Skin of body (tissue), 2 donors: ENCODE measurements around the gene KCNIP4. TPM values are rescaled to one million over a fixed set of nuclear protein-coding genes. Genes with fewer than 3 reads are reported as not detected.

Experiments used
- DNase-seq: peaks from one replicate; lab custom pipeline; 2025; lab: John Stamatoyannopoulos, UW
- total RNA-seq: library from RNA; depleted of rRNA; stranded (reverse); fragments of >200 nt; gene quantifications from one replicate; pipeline ENCODE4 v1.2.3, GENCODE V29; 2014

The KCNIP4 gene
- total RNA-seq, 1 donor from 2014 or later: 2.8 TPM

GRCh38 chr4:21469438-21470300, 478.9 kb downstream of the KCNIP4 start:
- DNase-seq: no peak

DNA sequence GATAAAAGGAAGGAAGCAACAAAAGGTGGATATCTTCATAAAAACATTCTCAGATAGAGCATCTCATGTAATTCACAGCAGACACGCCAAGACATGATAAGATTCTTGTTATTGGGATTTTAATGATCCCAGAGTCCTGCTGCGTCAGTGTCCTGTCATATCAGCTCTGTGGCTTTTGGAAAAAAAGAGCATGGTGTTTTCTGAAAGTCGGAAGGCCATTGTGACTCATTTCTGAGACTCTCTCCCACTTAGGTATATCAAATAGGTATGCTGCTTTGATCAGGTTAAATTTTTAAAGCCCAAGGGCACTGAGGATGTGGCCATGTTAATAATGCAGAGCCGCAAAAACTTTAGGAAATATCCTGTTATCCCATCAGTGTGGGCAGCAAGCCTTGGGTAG, 481.0 kb downstream of the KCNIP4 start:
- DNase-seq: no peak

- no peak for DNase-seq
Observed at GRCh38 chr4:21457086-21457840, 491.3 kb downstream of the KCNIP4 start.

DNA sequence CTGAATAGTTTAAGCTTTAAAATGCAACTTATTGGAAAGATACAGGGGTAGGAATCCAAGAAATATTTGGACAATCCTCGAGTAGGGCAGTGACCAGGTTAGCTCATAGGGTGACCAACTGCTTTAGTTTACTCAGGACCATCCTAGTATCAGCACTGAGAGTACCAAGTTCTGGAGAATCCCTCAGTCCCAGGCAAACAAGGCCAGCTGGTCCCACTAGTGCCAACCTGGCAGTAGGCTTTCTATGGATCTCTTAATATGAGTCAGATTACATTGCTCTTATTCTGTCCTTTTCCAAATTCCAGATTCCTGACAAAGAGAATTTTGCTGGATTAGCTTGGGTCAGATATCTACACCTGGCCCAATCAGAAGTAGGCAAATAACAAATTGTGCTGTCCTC, 493.7 kb downstream of the KCNIP4 start:
- DNase-seq: no peak

DNA sequence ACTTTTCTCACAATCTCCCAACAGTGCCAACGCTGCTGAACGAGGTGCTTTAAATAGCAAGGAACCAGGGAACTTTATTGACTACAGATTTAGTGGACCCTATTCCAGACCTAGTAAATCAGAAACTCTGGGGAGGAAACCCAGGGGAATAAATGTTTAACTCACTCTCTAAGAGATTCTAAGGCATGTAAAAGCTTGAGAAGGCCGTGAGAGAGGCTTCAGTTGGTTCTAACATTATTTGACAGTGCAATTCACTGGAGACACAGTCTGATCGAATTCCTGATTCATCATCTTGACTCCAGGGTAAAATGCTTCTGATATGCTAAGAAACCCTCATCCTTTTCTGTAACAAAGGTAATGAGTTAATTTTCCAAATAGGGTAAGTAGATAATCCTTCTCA, 494.4 kb downstream of the KCNIP4 start:
- DNase-seq: no peak

DNA sequence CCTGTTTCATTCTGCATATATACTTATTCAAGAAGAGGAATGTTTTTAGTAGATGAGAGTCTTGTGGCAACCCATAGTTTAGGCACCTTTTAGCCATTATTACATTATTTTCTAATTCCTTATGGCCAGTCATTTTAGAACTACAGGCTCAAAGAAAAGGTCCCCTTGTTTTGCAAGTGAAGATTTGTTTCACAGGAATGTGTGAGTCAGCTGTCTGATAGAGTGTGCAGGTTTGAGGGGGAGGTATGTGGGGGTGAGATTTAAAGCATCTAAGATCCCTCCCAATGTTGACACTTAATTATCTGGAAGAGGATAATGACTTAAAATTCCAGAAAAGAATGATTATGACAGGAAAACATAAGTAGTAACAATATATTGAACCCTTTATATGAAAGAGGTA, 495.6 kb downstream of the KCNIP4 start:
- no peak for DNase-seq

- DNase-seq: no peak
Observed at GRCh38 chr4:21451032-21451431, 497.5 kb downstream of the KCNIP4 start.

GRCh38 chr4:21450331-21450730, 498.2 kb downstream of the KCNIP4 start:
- no peak for DNase-seq

DNA sequence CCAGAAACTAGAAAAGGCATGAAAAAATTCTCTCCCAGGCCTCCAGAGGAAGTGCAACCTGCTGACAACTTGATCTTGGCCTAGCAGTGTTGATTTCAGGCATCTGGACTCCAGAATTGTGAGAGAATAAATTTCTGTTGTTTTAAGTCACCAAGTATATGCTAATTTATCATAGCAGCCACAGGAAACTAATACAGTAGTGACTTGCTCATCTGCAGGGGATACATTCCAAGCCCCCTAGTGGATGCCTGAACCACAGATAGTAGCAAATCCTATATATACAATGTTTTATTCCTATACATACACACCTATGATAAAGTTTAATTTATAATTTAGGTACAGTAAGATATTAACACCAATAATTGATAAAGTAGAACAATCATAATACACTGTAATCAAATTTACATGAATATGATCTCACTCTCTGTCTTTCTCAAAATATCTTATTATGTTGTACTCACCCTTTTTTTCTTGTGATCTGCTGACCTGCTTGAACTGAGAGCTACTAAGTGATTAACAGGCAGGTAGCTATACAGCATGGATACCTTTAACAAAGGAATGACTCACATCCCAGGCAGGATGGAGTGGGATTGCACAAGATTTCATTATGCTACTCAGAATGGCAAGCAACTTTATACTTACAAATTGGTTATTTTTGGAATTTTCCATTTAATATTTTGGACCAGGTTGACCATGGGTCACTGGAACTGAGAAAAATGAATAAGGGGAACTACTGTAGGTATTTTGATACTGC, 501.1 kb downstream of the KCNIP4 start:
- no peak for DNase-seq

DNA sequence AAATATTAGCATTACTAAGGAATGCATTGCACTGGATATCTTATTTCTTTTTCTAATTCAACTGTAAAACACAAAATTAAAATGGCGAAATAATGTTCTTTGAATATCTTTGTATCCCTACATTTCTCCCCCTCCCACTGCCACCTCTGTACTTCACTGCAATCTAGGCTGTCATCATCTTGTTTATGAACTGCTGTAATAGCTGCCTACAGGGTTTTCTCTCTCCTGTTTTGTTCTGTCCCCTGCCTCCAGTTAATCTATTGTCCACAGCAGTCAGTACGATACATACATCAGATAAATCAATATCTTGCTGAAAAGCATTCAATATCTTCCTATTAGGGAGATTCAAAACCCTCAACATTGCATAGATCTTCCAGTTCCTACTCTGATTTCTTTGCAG, 528.4 kb downstream of the KCNIP4 start:
- no peak for DNase-seq

DNA sequence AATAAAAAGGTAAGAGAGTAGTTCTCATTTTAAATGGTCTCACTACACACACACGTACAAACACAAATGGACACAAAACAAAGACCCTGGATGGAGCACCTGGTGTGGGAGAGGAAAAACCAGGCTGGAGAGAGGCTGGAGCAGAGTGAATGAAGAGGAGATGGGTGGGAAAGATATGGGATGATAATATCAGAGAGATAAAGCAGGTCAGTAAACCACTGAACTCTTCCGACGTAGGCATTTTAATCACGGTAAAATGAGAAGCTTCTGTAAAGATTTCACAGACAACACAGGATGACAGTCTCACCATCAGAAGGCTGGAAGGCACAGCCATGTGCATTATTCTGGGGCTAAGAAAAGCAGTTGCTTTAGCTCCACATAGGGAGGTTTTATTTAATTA, 532.8 kb downstream of the KCNIP4 start:
- DNase-seq: no peak

DNA sequence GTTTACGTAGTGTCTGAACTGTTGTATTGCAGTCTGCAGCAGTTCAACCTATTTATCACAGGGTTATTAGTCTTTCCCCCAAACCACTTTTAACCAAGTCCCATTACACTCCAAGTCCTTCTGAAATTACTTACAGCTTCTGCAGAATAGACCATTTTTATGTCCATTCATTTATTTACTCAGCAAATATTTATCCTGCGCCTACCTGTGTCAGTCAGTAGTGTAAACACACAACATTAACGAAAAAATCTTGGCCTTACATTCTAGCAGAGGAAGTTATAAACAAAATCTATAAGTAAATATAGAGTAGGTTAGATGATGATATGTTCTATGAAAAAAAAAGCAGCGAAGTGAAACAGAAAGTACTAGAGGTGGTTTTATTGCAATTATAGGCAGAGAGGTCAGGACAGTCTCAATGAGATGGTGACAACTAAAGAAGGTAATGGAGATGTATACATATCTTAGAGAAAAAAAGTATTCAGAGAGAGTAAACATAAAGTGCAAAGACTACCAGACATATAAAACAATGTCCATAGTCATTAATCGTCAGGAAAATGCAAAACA, 534.7 kb downstream of the KCNIP4 start:
- no peak for DNase-seq

- no peak for DNase-seq
Observed at GRCh38 chr4:21411086-21411485, 537.5 kb downstream of the KCNIP4 start.

DNA sequence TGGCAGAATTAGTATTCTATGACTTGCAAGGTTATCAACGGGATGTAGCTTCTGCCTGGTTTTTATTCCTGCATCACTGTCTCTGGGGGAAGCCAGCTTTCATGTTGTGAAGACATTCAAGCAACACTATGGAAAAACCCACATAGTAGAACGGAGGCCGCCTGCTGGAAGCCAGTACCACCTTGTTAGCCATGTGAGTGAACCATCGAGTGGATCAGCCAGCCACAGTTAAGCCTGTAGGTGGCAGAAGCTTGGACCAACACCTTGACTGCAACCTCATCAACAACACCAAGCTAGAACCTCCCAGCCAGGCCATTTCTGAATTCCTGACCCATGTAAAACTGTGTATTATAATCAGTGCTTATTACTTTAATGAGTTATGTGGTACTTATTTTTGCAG, 538.2 kb downstream of the KCNIP4 start:
- no peak for DNase-seq

DNA sequence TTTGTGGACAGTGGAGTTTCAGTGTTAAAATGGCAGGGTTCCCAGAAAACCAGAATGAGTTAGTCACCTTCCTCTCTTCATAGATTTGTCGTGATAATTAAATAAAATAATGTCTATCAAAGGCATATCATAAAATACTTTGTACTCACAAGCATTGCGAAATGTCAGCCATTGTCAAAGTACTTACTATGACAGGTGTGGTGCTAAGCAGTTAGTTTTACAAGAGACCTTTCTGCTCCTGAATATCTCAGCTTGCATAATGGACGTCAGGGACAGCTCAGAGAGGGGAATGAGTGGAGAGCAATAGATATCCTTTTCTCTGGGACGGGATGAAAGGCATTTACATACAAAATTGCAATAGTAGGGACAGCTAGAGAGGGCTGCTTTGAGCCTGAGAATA, 560.9 kb downstream of the KCNIP4 start:
- DNase-seq: no peak

DNA sequence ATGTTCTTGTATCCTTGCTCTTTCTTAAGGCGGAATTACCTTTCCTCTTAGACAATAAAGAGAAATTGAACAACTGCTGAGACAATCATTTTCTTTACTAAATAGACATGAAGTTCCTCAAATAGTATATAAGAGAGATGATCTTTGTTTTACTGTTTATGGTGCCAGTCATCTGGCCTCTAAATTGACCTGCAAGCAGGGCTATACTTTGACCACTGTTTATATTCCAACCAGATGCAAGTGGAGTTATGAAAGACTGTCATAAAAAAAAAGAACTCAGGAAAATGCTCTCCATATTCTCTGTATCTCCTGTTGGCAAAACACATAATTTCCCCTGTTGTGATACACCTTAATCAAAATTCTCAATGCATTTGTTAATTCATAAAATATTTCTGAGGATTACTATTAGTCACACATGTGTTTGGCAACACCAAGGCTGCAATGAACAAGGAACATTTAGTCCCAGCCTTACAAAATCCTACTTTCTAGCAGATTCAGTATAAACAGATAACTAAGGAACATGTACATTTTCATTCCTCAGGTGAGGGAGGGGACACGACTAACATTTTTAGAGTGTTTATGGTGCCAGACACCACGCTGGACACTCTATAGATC, 562.3 kb downstream of the KCNIP4 start:
- DNase-seq: no peak

DNA sequence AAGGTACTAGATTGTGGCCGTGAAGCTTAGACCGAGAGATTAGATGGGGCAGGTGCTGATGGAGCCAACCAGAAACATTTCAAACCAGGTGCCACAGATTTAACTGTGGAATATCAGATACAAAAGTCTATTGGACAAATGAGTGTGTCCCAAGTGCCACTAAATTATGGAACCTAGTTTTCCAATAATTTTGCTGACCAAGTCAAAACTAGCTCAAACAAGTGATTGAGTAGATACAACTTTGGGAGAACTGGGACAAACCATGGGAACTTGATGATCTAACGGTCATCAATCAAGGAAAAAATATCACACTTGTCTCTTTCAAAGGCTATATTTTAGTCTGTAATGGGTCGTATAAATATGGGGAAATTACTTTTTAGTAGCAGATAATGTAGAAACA, 562.9 kb downstream of the KCNIP4 start:
- no peak for DNase-seq

DNA sequence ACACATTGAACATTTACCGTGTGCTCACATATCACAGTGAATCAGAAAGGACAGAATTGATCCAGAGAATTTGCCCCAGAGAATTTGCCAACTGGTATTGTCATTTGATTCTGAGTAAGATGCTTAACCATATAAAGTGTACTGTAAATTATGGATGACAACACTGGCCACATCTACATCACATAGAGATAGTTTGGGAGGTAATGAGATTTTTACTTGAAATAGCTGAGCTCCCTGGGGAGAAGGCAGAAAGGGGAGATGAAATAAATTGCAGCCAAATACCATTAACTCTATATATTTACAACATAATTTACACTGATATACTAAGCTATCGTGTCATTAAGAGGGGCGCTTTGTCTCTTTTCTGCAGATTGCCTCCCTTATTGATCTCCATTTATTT, 564.0 kb downstream of the KCNIP4 start:
- no peak for DNase-seq

DNA sequence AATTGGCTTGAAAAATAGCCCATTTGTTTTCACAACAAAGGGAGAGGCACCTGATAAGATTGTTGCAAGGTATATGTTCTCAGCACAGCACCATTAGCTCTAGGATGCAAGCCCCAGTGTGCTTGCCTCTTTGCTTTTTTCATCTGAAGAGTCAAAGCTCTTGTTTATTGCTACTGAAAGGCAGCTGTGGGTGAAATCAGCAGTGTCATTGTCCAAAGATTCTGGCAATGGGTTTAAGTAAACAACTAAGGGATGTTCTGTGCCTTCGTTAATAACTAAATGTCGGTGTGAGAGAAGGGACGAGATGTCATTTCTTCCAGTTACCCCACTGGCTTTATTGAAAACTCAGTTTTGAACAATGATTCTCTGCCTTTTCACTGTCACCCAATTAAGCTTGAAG, 567.7 kb downstream of the KCNIP4 start:
- DNase-seq: no peak

- no peak for DNase-seq
Observed at GRCh38 chr4:21377046-21377445, 571.5 kb downstream of the KCNIP4 start.

GRCh38 chr4:21376176-21376575, 572.4 kb downstream of the KCNIP4 start:
- DNase-seq: no peak
